GM19455 (cell line): ENCODE measurements around the gene CIRBP.
"Not testable (repeated sequence)": the region's sequence is repeated elsewhere in the genome, so short reads cannot be mapped to it uniquely, and the experiment has no call there.

Experiments used
- ATAC-seq: cut with Tn5 transposase; IDR thresholded peaks from one replicate; pipeline ENCODE4 v1.9.1; 2021; ENCODE audit not compliant: unreplicated experiment

CIRBP gene

GRCh38 chr19:1289686-1290025 lies 20.5 kb downstream of the CIRBP start:
- no peak for ATAC-seq

GRCh38 chr19:1290196-1290702 lies 21.1 kb downstream of the CIRBP start:
- no peak for ATAC-seq

- ATAC-seq, result no peak
These were observed 21.8 kb downstream of the CIRBP start for GRCh38 chr19:1290703-1291651.

GRCh38 chr19:1291761-1292418 lies 22.8 kb downstream of the CIRBP start:
- ATAC-seq, result no peak

GRCh38 chr19:1292419-1293151 lies 23.5 kb downstream of the CIRBP start:
- ATAC-seq, result no peak

- ATAC-seq, result no peak
These were observed 24.9 kb downstream of the CIRBP start for GRCh38 chr19:1293782-1294604.

GRCh38 chr19:1294688-1295087 lies 25.6 kb downstream of the CIRBP start:
- no peak for ATAC-seq

GRCh38 chr19:1295169-1296012 lies 26.3 kb downstream of the CIRBP start:
- no peak for ATAC-seq

- ATAC-seq, result no peak
These were observed 26.9 kb downstream of the CIRBP start for GRCh38 chr19:1296078-1296477.

- no peak for ATAC-seq
These were observed 27.6 kb downstream of the CIRBP start for GRCh38 chr19:1296575-1297271.

GRCh38 chr19:1298235-1298634 lies 29.1 kb downstream of the CIRBP start:
- ATAC-seq, result no peak

GRCh38 chr19:1299801-1300200 lies 30.7 kb downstream of the CIRBP start:
- no peak for ATAC-seq

GRCh38 chr19:1300744-1301490 lies 31.8 kb downstream of the CIRBP start:
- ATAC-seq, result no peak

GRCh38 chr19:1302533-1303239 lies 33.6 kb downstream of the CIRBP start:
- no peak for ATAC-seq

GRCh38 chr19:1304197-1304924 lies 35.2 kb downstream of the CIRBP start:
- ATAC-seq, result no peak

GRCh38 chr19:1305354-1305753 lies 36.2 kb downstream of the CIRBP start:
- not testable (repeated sequence) for ATAC-seq

- no peak for ATAC-seq
These were observed 38.2 kb downstream of the CIRBP start for GRCh38 chr19:1307320-1307719.
